ENCODE measurements around the gene GDF10. TPM values are rescaled to one million over a fixed set of nuclear protein-coding genes. Genes with fewer than 3 reads are reported as not detected.

Gene GDF10
- total and polyA plus RNA-seq, 9 of the 15 experiments (the other 6 are each of a cell fraction or from before 2014, with no cell fraction given) = 0.03 to 0.20 (median 0.11) TPM; not detected in 6

DNA sequence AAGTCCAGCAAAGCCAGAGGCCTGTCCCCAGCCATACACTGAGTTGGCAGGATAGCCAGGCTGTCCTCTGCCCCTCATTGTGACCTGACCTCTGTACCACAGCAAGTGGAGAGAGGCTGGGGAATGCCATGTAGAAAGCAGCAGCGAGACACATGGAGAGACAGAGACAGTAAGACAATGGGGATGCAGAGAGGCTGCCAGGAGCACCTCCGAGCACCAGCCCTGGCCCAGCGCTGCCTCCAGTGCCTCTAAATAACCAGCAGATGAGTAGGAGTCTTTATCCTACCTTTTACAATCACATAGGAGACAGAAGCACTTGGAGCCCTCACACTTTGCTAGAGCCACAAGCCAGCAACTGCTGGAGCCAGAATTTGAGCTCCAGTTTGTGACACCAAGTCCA lies 30.4 kb downstream of the GDF10 start (continued):
- TF ChIP-seq, protein P1, sequence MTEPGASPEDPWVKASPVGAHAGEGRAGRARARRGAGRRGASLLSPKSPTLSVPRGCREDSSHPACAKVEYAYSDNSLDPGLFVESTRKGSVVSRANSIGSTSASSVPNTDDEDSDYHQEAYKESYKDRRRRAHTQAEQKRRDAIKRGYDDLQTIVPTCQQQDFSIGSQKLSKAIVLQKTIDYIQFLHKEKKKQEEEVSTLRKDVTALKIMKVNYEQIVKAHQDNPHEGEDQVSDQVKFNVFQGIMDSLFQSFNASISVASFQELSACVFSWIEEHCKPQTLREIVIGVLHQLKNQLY (CRISPR knock-in tag; conservative IDR thresholded peaks at IDR 0.05) = no peak
- TF ChIP-seq TAF7 (tag; IDR thresholded peaks at IDR 0.05) (no peak), HSF4 (CRISPR knock-in tag; IDR thresholded peaks at IDR 0.05; ENCODE audit: borderline replicate concordance) (no peak), ZNF785 (CRISPR knock-in tag; IDR thresholded peaks at IDR 0.05) (no peak), CREM (IDR thresholded peaks at IDR 0.05; ENCODE audit: low read depth) (no peak), PML (IDR thresholded peaks at IDR 0.05; ENCODE audit: low read length) (no peak)
- TF ChIP-seq, protein P2, sequence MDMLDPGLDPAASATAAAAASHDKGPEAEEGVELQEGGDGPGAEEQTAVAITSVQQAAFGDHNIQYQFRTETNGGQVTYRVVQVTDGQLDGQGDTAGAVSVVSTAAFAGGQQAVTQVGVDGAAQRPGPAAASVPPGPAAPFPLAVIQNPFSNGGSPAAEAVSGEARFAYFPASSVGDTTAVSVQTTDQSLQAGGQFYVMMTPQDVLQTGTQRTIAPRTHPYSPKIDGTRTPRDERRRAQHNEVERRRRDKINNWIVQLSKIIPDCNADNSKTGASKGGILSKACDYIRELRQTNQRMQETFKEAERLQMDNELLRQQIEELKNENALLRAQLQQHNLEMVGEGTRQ (CRISPR knock-in tag; IDR thresholded peaks at IDR 0.05) = no peak
- TF ChIP-seq, protein P3, sequence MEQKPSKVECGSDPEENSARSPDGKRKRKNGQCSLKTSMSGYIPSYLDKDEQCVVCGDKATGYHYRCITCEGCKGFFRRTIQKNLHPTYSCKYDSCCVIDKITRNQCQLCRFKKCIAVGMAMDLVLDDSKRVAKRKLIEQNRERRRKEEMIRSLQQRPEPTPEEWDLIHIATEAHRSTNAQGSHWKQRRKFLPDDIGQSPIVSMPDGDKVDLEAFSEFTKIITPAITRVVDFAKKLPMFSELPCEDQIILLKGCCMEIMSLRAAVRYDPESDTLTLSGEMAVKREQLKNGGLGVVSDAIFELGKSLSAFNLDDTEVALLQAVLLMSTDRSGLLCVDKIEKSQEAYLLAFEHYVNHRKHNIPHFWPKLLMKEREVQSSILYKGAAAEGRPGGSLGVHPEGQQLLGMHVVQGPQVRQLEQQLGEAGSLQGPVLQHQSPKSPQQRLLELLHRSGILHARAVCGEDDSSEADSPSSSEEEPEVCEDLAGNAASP (IDR thresholded peaks at IDR 0.05) = no peak
- TF ChIP-seq, protein P4, sequence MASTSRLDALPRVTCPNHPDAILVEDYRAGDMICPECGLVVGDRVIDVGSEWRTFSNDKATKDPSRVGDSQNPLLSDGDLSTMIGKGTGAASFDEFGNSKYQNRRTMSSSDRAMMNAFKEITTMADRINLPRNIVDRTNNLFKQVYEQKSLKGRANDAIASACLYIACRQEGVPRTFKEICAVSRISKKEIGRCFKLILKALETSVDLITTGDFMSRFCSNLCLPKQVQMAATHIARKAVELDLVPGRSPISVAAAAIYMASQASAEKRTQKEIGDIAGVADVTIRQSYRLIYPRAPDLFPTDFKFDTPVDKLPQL (IDR thresholded peaks at IDR 0.05; ENCODE audit: extremely low read depth, insufficient read length) = no peak
- TF ChIP-seq, protein P5, sequence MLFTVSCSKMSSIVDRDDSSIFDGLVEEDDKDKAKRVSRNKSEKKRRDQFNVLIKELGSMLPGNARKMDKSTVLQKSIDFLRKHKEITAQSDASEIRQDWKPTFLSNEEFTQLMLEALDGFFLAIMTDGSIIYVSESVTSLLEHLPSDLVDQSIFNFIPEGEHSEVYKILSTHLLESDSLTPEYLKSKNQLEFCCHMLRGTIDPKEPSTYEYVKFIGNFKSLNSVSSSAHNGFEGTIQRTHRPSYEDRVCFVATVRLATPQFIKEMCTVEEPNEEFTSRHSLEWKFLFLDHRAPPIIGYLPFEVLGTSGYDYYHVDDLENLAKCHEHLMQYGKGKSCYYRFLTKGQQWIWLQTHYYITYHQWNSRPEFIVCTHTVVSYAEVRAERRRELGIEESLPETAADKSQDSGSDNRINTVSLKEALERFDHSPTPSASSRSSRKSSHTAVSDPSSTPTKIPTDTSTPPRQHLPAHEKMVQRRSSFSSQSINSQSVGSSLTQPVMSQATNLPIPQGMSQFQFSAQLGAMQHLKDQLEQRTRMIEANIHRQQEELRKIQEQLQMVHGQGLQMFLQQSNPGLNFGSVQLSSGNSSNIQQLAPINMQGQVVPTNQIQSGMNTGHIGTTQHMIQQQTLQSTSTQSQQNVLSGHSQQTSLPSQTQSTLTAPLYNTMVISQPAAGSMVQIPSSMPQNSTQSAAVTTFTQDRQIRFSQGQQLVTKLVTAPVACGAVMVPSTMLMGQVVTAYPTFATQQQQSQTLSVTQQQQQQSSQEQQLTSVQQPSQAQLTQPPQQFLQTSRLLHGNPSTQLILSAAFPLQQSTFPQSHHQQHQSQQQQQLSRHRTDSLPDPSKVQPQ (CRISPR knock-in tag; IDR thresholded peaks at IDR 0.05; ENCODE audit: borderline replicate concordance) = no peak
- TF ChIP-seq, protein P6, sequence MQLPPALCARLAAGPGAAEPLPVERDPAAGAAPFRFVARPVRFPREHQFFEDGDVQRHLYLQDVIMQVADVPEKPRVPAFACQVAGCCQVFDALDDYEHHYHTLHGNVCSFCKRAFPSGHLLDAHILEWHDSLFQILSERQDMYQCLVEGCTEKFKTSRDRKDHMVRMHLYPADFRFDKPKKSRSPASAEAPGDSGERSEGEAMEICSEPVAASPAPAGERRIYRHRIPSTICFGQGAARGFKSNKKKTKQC (CRISPR knock-in tag; IDR thresholded peaks at IDR 0.05) = no peak
- TF ChIP-seq, protein P7, sequence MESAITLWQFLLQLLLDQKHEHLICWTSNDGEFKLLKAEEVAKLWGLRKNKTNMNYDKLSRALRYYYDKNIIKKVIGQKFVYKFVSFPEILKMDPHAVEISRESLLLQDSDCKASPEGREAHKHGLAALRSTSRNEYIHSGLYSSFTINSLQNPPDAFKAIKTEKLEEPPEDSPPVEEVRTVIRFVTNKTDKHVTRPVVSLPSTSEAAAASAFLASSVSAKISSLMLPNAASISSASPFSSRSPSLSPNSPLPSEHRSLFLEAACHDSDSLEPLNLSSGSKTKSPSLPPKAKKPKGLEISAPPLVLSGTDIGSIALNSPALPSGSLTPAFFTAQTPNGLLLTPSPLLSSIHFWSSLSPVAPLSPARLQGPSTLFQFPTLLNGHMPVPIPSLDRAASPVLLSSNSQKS (CRISPR knock-in tag; IDR thresholded peaks at IDR 0.05) = no peak
- TF ChIP-seq, protein P8, sequence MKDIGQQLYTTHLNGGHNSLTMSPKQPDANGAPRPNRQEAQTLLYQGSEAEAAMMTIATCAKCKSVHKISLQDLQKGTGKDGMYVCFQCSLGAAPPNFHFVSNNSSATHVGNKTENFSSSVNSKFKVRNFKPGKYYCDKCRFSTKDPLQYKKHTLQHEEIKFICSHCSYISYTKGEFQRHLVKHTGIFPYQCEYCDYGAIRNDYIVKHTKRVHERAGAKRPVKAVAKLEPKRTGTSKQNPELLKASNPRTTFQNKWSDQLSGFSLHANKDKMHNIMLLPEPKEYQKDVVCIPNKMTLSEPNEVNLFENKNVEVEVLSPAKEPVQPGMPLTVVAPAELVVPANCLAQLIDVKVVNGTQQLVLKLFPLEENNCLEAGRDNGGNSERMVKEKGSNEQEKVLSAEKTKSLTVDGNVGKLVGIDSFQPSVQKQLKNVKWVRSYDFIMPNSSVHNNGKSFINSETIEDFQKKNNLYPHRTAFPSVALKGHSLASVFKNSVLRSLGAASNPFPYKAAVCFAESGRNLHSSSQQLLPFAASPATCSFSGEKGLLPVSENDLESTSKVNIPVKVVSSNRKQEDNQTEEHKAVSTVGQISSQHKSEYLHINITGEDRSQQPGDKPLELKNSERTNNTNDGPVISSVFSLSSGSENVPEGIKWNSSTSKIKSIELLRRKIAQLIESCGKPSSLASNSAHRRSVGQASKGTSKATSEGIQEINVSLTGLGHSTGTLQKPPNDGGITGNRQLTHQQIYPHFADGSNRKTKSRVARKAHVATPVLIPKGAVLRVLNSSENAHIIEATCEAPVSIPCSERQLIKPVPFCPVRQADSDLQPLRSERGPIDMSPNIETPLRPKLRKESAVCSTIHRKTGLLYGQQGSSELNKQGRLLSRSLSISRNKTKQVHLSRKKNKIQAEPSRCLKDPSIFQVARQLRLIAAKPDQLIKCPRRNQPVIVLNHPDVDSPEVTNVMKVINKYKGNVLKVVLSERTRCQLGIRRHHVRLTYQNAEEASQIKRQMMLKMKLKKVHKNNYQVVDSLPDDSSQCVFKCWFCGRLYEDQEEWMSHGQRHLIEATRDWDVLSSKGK (CRISPR knock-in tag; IDR thresholded peaks at IDR 0.05) = no peak

Data from K562 (cell line).